H9 (cell line): Measurements from ENCODE around the gene DGKD. TPM values are rescaled to one million over a fixed set of nuclear protein-coding genes. Genes with fewer than 3 reads are reported as not detected.

ENCODE experiments used
- DNase-seq: peaks from one replicate; pipeline ENCODE4 v3.0.0-alpha.2; 2017
- H2AFZ ChIP-seq: one replicate; pipeline ENCODE4 v1.6.1; 2013; ENCODE audit warnings: mild to moderate bottlenecking, low read length, control low read depth, moderate library complexity
- H2AK5ac ChIP-seq: 2 replicates; pipeline ENCODE4 v1.6.1; 2013; ENCODE audit warnings: low read length, control low read depth, mixed read lengths; ENCODE audit not compliant: insufficient read length
- H2BK120ac ChIP-seq: one replicate; pipeline ENCODE4 v1.6.1; 2013; ENCODE audit warnings: low read depth, mild to moderate bottlenecking, low read length, control low read depth, inconsistent platforms; ENCODE audit not compliant: poor library complexity, severe bottlenecking
- H2BK12ac ChIP-seq: 2 replicates; pipeline ENCODE4 v1.6.1; 2013; ENCODE audit warnings: low read length, control low read depth, mixed read lengths, low read depth; ENCODE audit not compliant: insufficient read length
- H2BK15ac ChIP-seq: 2 replicates; pipeline ENCODE4 v1.6.1; 2013; ENCODE audit warnings: low read depth, low read length, control low read depth
- H2BK20ac ChIP-seq: one replicate; pipeline ENCODE4 v1.6.1; 2013; ENCODE audit warnings: low read depth, mild to moderate bottlenecking, low read length, control low read depth, inconsistent platforms; ENCODE audit not compliant: poor library complexity, severe bottlenecking
- H2BK5ac ChIP-seq: 2 replicates; pipeline ENCODE4 v1.6.1; 2013; ENCODE audit warnings: low read length, control low read depth, mixed read lengths; ENCODE audit not compliant: insufficient read length
- H3K14ac ChIP-seq: 2 replicates; pipeline ENCODE4 v1.6.1; 2013; ENCODE audit warnings: low read length, control low read depth; ENCODE audit not compliant: insufficient read depth
- H3K18ac ChIP-seq: 2 replicates; pipeline ENCODE4 v1.6.1; 2013; ENCODE audit warnings: low read depth, mild to moderate bottlenecking, mixed read lengths, low read length, control low read depth; ENCODE audit not compliant: insufficient read length
- H3K23ac ChIP-seq: 2 replicates; pipeline ENCODE4 v1.6.1; 2013; ENCODE audit warnings: low read length, control low read depth, mixed read lengths, low read depth; ENCODE audit not compliant: insufficient read length
- H3K23me2 ChIP-seq: 2 replicates; pipeline ENCODE4 v1.6.1; 2013; ENCODE audit warnings: low read depth, mild to moderate bottlenecking, mixed read lengths, low read length, control low read depth; ENCODE audit not compliant: insufficient read length, poor library complexity, severe bottlenecking
- H3K27ac ChIP-seq: 2 replicates; pipeline ENCODE4 v1.5.1; 2013; ENCODE audit warnings: low read length, control low read depth, mixed read lengths, low read depth; ENCODE audit not compliant: insufficient read length
- H3K27me3 ChIP-seq: 2 replicates; pipeline ENCODE4 v1.6.1; 2013; ENCODE audit warnings: low read length, control low read depth, inconsistent platforms; ENCODE audit not compliant: insufficient read depth
- H3K4ac ChIP-seq: 2 replicates; pipeline ENCODE4 v1.6.1; 2013; ENCODE audit warnings: low read depth, mild to moderate bottlenecking, control low read depth, inconsistent platforms, low read length, moderate library complexity
- H3K4me1 ChIP-seq: 2 replicates; pipeline ENCODE4 v1.6.1; 2013; ENCODE audit warnings: low read length, control low read depth, inconsistent platforms; ENCODE audit not compliant: insufficient read depth
- H3K4me2 ChIP-seq: 2 replicates; pipeline ENCODE4 v1.6.1; 2013; ENCODE audit warnings: low read length, control low read depth, mixed read lengths; ENCODE audit not compliant: insufficient read length, insufficient read depth
- H3K56ac ChIP-seq: 2 replicates; pipeline ENCODE4 v1.6.1; 2013; ENCODE audit warnings: low read depth, mild to moderate bottlenecking, mixed read lengths, low read length, control low read depth; ENCODE audit not compliant: insufficient read length
- H3K79me1 ChIP-seq: 2 replicates; pipeline ENCODE4 v1.6.1; 2013; ENCODE audit warnings: low read depth, mild to moderate bottlenecking, moderate library complexity, low read length, control low read depth, inconsistent platforms; ENCODE audit not compliant: insufficient read depth, poor library complexity, severe bottlenecking
- H3K79me2 ChIP-seq: 2 replicates; pipeline ENCODE4 v1.6.1; 2013; ENCODE audit warnings: low read length, control low read depth, inconsistent platforms; ENCODE audit not compliant: insufficient read depth
- H3K9ac ChIP-seq: 2 replicates; pipeline ENCODE4 v1.6.1; 2013; ENCODE audit warnings: low read length, control low read depth, mixed read lengths; ENCODE audit not compliant: insufficient read length; ENCODE audit errors: extremely low read depth
- H3K9me3 ChIP-seq: one replicate; pipeline ENCODE4 v1.6.1; 2013; ENCODE audit warnings: low read depth, low read length, inconsistent platforms; ENCODE audit not compliant: control insufficient read depth
- H3T11ph ChIP-seq: one replicate; pipeline ENCODE4 v1.6.1; 2013; ENCODE audit warnings: mild to moderate bottlenecking, low read length, control low read depth, inconsistent platforms
- H4K20me1 ChIP-seq: one replicate; pipeline ENCODE4 v1.6.1; 2013; ENCODE audit not compliant: control insufficient read depth, insufficient read length, insufficient read depth
- H4K5ac ChIP-seq: 2 replicates; pipeline ENCODE4 v1.6.1; 2013; ENCODE audit warnings: low read depth, mild to moderate bottlenecking, mixed read lengths, low read length, control low read depth; ENCODE audit not compliant: insufficient read length
- H4K8ac ChIP-seq: replicated peaks from 2 replicates; pipeline ENCODE4 v1.6.1; 2013; ENCODE audit warnings: low read length, control low read depth, mixed read lengths, low read depth; ENCODE audit not compliant: insufficient read length
- H4K91ac ChIP-seq: 2 replicates; pipeline ENCODE4 v1.6.1; 2013; ENCODE audit warnings: low read depth, mild to moderate bottlenecking, moderate library complexity, mixed read lengths, low read length, control low read depth; ENCODE audit not compliant: insufficient read length
- H3K27ac Mint-ChIP-seq, 3 experiments: 2 replicates in 2 of 3; 3 replicates in 1 of 3; pipeline ENCODE4 v1.8.0; 2020 to 2021; ENCODE audit warnings: mixed read lengths in 3 of 3, mild to moderate bottlenecking in 1 of 3, moderate library complexity in 1 of 3
- H3K27me3 Mint-ChIP-seq: 2 replicates; pipeline ENCODE4 v1.8.0; 2021; ENCODE audit warnings: low read depth, mild to moderate bottlenecking, moderate library complexity, mixed read lengths
- H3K36me3 Mint-ChIP-seq, 3 experiments: 2 replicates in 2 of 3; 3 replicates in 1 of 3; pipeline ENCODE4 v1.8.0; 2020 to 2021; ENCODE audit warnings: low read depth in 3 of 3, mixed read lengths in 3 of 3; ENCODE audit not compliant: insufficient read depth in 1 of 3
- H3K4me1 Mint-ChIP-seq, 2 experiments: 2 replicates each; pipeline ENCODE4 v1.8.0; 2020; ENCODE audit warnings: mixed read lengths in 2 of 2
- H3K4me3 Mint-ChIP-seq, 2 experiments: 2 replicates in 1 of 2; 3 replicates in 1 of 2; pipeline ENCODE4 v1.8.0; 2020 to 2021; ENCODE audit warnings: mild to moderate bottlenecking in 2 of 2, mixed read lengths in 2 of 2, moderate library complexity in 1 of 2
- H3K9me3 Mint-ChIP-seq, 2 experiments: 2 replicates in 1 of 2; 3 replicates in 1 of 2; pipeline ENCODE4 v1.8.0; 2020; ENCODE audit warnings: mild to moderate bottlenecking in 2 of 2, mixed read lengths in 2 of 2, moderate library complexity in 1 of 2
- WGBS: extraction: QIAGEN DNeasy Blood & Tissue Kit; methylation state at CpG from one replicate; pipeline ENCODE4 v1.1.7; 2013; ENCODE audit warnings: missing lambda C conversion rate, low lambda C conversion rate, mixed read lengths; ENCODE audit not compliant: insufficient read length; ENCODE audit errors: extremely low coverage; 5-methylcytosine and 5-hydroxymethylcytosine counted together
- total RNA-seq: library from RNA; stranded (reverse); gene quantifications from 2 replicates; pipeline ENCODE4 v1.2.1, GENCODE V29; 2021
- TF ChIP-seq, protein P1 (sequence below): fragments of 200-600 bp; sonication (generic); conservative IDR thresholded peaks from 3 replicates; pipeline ENCODE4 v1.8.0; 2021; ENCODE audit warnings: antibody characterized with exemption, mild to moderate bottlenecking

The DGKD gene
- total RNA-seq, 1 experiment from 2014 or later = 20.7 TPM

DNA sequence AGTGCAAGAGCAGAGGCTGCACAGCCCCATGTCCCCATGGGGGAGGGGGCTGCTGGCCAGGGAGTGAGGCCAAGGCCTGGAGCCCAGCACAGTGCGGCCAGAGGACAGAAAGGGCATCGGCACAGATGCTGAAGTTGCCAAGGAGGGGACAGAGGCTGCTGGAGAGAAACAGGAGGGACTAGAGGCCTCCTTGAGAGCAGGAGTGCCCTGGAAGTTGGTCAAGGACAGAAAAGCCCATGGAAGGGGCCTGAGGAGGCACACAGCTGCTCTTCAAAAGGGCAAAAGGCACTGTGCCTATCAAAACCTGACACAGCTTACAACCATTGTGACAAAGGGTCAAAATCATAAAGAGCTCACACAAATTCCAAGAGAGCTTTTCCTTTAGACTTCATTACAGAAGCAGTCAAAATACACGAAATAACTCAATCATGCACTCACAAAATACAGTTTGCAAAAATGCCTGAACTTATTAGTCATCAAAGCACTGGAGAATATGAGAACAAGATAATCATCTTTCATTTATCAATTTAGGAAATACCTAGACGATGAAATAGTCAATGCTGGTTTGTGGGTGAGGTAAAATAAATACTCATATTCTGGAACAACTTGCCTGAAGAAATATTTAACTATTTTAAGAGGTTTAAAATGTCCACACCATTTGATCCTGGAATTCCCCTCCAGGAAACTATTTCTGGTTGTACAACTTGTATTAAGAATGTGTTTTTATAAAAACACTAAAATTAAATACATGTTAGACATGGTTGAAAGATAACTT lies 132.7 kb downstream of the DGKD start:
- Histone ChIP-seq H2BK15ac (no peak overlapping the region), H3K4ac (no peak overlapping the region), H3K27ac (no peak overlapping the region), H2AK5ac (no peak overlapping the region), H4K5ac (no peak overlapping the region), H3K9ac (no peak overlapping the region), H3K14ac (no peak overlapping the region), H2BK20ac (no peak overlapping the region), H4K8ac (no peak overlapping the region), H3K23ac (no peak overlapping the region), H3K23me2 (no peaks in the 10 kb centered on the region), H3K9me3 (no peaks in the 10 kb centered on the region), H2BK5ac (no peak overlapping the region), H2BK120ac (no peak overlapping the region), H3K56ac (no peak overlapping the region), H4K20me1 (no peaks in the 10 kb centered on the region), H3K4me2 (no peak overlapping the region), H3K27me3 (no peaks in the 10 kb centered on the region), H3K79me2 (no peaks in the 10 kb centered on the region), H2BK12ac (no peak overlapping the region), H3T11ph (no peak overlapping the region), H4K91ac (no peak overlapping the region), H3K79me1 (no peaks in the 10 kb centered on the region), H3K4me1 (no peaks in the 10 kb centered on the region), H2AFZ (no peak overlapping the region), H3K18ac (no peak overlapping the region)
- Mint-ChIP-seq H3K9me3 (peaks cover 12 to 16% of the 10 kb centered on the region in 2 experiments), H3K36me3 (peaks cover 21 to 31% (median 31%) of the 10 kb centered on the region in 3 experiments), H3K27ac (no peak overlapping the region; a peak in 2 of 7 replicates), H3K4me3 (no peak overlapping the region), H3K4me1 (no peaks in the 10 kb centered on the region), H3K27me3 (no peaks in the 10 kb centered on the region)
- TF ChIP-seq, protein P1, sequence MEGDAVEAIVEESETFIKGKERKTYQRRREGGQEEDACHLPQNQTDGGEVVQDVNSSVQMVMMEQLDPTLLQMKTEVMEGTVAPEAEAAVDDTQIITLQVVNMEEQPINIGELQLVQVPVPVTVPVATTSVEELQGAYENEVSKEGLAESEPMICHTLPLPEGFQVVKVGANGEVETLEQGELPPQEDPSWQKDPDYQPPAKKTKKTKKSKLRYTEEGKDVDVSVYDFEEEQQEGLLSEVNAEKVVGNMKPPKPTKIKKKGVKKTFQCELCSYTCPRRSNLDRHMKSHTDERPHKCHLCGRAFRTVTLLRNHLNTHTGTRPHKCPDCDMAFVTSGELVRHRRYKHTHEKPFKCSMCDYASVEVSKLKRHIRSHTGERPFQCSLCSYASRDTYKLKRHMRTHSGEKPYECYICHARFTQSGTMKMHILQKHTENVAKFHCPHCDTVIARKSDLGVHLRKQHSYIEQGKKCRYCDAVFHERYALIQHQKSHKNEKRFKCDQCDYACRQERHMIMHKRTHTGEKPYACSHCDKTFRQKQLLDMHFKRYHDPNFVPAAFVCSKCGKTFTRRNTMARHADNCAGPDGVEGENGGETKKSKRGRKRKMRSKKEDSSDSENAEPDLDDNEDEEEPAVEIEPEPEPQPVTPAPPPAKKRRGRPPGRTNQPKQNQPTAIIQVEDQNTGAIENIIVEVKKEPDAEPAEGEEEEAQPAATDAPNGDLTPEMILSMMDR = no peak
- no CpG with 5 or more reads among the region's 4 CpGs for WGBS
- DNase-seq = no peak
